GM12873 (cell line): ENCODE data around the gene WNT11.
A peak's percentile ranks its signal among the peaks of the same experiment; 100 is the strongest.

Source experiments
- CTCF ChIP-seq: IDR thresholded peaks from 2 replicates; pipeline ENCODE4 v1.5.1; 2012; ENCODE audit warnings: low read depth, mild to moderate bottlenecking, moderate library complexity, low read length, control low read depth; ENCODE audit not compliant: insufficient read depth; ENCODE audit errors: missing control alignments

WNT11 gene

GRCh38 chr11:76242004-76242779, 35.9 kb upstream of the WNT11 start:
- no peak for TF ChIP-seq CTCF

GRCh38 chr11:76241243-76242000, 35.1 kb upstream of the WNT11 start:
- no peak for TF ChIP-seq CTCF

- no peak for TF ChIP-seq CTCF
Measured at GRCh38 chr11:76240666-76241065, 34.4 kb upstream of the WNT11 start.

GRCh38 chr11:76240161-76240540, 33.8 kb upstream of the WNT11 start:
- no peak for TF ChIP-seq CTCF

- TF ChIP-seq CTCF = no peak
Measured at GRCh38 chr11:76239483-76240160, 33.3 kb upstream of the WNT11 start.

- TF ChIP-seq CTCF = no peak
Measured at GRCh38 chr11:76238551-76238950, 32.2 kb upstream of the WNT11 start.

- peak; percentile 22 for TF ChIP-seq CTCF
Measured at GRCh38 chr11:76237914-76238313, 31.6 kb upstream of the WNT11 start.
